A673 (cell line): ENCODE data around the gene STAMBPL1.

Experiments used
- CTCF ChIP-seq: fragments of 300-800, 200-600 bp; sonication (generic); conservative IDR thresholded peaks from 2 replicates; pipeline ENCODE4 v1.5.1; 2017; ENCODE audit warnings: low read depth, mild to moderate bottlenecking, antibody characterized with exemption, low read length, moderate library complexity, mixed read lengths
- EZH2 ChIP-seq: fragments of 200-600 bp; sonication (generic); IDR thresholded peaks from 2 replicates; pipeline ENCODE4 v1.6.1; 2017; ENCODE audit warnings: borderline replicate concordance, low read depth, mild to moderate bottlenecking, mixed read lengths, antibody characterized with exemption, low read length; ENCODE audit not compliant: poor library complexity, severe bottlenecking

GRCh38 chr10:88873757-88874156 is 6.3 kb upstream of the STAMBPL1 start:
- no peak for TF ChIP-seq CTCF
- no peak for TF ChIP-seq EZH2
